Hippocampal formation (tissue), 2 donors: Measurements from ENCODE around the gene TPM2.

Source experiments
- DNase-seq, 2 donors: peaks; one replicate each; lab custom pipeline; 2025; lab: John Stamatoyannopoulos, UW

The TPM2 gene

DNA sequence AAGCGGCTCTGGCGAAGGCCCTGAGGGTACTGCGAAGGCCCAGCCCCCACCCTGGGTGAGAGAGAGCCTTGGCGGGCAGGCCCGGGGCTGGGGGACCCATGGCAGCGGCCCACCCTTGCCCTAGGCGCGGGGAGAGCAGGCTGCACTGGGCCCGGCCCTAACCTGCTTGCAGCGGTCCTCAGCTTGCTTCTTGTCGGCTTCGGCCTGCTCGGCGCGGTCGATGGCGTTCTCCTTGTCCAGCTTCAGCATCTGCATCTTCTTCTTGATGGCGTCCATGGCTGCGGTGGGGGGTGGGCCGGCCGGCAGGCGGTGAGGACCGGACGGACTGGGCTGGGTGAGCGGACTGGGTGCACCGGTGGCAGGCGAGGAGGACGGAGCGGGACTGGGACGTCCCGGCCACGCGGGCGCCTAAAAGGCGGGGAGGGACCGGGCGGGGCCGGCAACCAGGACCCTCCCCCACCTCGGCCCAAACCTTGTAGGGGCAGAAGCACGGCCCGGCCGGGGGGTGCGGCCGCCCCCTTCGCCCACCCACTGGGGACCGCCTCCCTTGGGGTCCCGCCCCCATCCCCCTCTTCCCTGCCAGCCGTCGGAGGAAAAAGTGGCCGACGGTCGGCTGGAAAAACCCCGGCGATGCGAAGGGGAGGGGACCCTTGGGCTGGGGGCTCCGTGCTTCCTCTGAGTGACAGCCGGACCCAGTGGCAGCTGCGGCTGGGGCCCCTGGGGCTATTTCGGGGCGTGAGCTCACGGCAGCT is at the start of gene TPM2:
TPM2 (minus strand) TSS at position 384 of the 752 bp plus-strand sequence; CDS start at position 276, 108 bp downstream.
- DNase-seq, result no peak

DNA sequence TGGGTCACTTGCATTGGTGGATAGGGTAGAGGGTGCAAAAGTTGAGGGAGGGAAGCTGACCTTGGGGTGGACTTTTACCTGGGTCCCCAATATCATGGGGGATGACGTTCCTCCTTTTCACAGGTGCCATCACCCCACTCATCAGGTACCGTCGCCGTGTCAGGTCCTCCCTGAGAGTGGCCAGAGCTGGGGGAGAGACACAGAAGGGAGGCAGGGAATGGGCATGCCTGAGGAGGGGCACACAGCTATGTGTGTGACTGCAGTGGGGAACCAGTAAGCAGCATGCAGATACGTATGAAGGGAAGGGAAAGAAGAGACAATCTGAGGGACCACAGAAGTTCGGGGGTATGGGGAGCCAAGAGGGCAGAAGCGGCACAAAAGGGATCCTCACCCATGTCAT is 49.2 kb upstream of the TPM2 start:
- DNase-seq, result no peak

DNA sequence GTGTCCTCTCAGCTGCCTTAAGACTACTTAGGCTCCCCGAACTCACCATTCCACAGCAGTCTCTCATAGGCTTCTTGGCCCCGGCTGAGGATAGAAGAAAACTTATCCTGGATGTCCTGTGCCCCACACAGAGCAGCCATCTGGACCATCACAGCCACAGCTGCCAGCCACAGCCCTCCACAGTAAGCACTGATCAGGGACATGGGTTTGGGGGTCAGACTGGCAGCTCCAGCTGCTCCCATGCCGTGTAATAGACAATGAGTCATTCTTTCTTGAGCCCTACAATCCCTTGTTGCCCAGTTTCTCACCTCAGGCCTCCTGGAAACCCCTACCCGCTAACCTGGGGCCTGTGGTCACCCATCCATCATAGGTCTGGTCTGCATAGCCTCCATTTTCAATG is 48.5 kb upstream of the TPM2 start:
- no peak for DNase-seq

GRCh38 chr9:35737143-35737542 is 47.4 kb upstream of the TPM2 start:
- no peak for DNase-seq

DNA sequence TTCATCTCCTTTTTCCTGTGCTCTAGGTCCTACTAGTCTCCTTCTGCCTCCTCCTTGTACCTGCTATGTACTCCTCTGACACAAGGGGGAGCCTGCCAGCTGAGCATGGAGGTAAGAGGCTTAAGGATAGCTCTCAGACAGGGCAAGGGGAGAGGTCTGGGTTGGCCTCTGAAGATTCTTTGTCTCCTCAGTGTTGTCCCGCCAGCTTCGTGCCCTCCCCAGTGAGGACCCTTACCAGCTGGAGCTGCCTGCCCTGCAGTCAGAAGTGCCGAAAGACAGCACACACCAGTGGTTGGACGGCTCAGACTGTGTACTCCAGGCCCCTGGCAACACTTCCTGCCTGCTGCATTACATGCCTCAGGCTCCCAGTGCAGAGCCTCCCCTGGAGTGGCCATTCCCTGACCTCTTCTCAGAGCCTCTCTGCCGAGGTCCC is 46.5 kb upstream of the TPM2 start:
- peak; percentile 15 to 46 for DNase-seq

GRCh38 chr9:35734096-35734495 is 44.4 kb upstream of the TPM2 start:
- no peak for DNase-seq

DNA sequence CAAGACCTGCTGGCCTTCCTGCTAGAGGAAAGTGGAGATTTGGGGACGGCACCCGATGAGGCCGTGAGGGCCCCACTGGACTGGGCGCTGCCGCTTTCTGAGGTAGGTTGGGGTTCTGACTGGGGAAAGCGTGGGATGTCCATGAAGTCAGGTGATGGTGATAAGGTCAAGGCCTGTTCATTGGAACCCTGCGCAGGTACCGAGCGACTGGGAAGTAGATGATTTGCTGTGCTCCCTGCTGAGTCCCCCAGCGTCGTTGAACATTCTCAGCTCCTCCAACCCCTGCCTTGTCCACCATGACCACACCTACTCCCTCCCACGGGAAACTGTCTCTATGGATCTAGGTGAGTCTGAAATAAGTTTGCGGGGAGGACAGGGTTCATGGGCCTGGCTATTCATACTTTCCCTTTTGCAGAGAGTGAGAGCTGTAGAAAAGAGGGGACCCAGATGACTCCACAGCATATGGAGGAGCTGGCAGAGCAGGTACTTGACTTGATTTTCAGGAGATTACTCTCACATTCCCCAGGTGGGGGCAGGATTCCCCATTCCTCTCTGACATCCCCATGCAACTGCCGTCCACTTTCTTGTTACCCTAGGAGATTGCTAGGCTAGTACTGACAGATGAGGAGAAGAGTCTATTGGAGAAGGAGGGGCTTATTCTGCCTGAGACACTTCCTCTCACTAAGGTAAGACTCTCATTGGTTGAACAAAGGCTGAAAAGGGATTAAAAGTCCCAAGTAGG is 43.2 kb upstream of the TPM2 start:
- no peak for DNase-seq

GRCh38 chr9:35732185-35732799 is 42.6 kb upstream of the TPM2 start, which contains the start of the genes CREB3 and TLN1:
Gene CREB3, plus strand, starts transcription at chr9:35732666. Its CDS starts 107 bp downstream, at chr9:35732773.
Gene TLN1, minus strand, starts transcription at chr9:35732195. Its CDS starts 6,501 bp downstream, at chr9:35725694.
- DNase-seq, result peak; percentile 96 to 98

GRCh38 chr9:35731415-35732184 is 41.9 kb upstream of the TPM2 start:
- DNase-seq, result no peak

DNA sequence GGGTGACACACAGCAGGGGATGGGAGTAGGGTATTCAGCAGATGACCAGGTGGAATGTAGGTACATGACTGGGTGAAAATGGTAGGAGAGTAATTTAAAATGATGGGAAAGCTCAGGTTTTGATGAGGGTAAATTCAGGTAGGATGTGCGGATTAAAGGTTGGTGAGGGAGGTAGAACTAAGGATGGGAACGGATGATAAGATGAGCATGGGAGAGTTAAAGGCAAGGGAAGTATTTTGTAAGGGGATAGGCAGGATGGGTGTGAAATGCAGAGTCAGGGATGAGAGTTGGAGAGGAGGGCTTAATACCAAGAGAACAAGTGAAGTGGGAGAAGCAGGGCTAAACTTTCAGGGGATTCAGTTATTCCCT is 40.7 kb upstream of the TPM2 start:
- DNase-seq, result no peak

DNA sequence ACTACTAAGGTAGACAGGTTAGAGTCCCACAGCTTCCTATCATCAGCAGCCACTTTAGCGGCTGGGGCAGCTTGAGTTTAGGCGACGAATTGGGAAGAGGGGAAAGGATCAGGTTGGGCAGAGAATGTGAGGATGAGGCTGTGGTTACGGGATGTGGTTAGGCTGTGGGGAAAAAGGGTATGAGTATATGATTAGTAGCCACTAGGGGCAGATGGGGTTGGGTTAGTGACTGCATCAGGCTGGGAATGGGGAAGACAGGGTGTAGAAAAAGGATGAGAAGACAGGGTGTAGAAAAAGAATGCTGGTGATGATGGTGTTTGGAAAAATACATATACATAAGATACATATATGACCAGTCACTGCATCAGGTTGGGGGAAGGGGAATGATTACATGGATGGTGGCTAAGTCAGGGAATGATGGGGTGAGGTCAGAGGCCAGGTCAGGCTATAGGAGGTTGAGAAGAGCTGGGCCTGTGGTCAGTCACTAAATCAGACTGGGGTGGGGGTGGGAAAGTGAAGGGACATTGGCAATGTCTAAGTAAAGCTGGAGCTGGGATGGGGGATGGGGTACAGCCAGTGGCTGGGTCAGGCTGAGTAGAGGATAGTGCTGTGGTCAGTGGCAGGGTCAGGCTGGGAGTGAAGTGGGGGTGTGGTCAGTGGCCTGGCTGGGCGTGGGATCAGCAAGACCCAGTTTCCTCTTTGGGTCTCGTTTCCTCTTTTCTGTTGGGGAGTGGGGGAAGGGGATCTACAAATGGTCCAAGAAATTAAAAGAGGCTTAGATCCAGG is 40.2 kb upstream of the TPM2 start:
- peak in 1 of 2 donors; percentile 37 for DNase-seq

DNA sequence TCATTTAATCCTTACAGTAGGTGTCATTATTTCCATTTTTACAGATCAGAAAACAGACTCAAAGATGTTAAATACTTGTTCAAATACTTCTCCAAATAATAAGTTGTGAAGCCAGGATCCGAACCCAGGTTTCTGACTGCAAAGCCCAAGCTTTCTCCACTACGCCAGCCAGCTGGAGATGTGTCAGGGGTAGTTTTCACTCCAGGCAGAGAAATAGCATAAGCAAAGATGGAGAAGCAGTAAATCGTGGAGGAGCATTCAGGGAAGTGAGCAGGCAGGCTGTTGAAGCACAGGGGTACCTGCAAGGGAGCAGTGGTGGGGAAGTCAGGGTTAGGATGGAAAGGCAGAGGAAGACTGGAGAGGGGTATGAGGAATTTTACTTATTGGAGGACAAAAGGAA is 39.4 kb upstream of the TPM2 start:
- DNase-seq, result no peak

DNA sequence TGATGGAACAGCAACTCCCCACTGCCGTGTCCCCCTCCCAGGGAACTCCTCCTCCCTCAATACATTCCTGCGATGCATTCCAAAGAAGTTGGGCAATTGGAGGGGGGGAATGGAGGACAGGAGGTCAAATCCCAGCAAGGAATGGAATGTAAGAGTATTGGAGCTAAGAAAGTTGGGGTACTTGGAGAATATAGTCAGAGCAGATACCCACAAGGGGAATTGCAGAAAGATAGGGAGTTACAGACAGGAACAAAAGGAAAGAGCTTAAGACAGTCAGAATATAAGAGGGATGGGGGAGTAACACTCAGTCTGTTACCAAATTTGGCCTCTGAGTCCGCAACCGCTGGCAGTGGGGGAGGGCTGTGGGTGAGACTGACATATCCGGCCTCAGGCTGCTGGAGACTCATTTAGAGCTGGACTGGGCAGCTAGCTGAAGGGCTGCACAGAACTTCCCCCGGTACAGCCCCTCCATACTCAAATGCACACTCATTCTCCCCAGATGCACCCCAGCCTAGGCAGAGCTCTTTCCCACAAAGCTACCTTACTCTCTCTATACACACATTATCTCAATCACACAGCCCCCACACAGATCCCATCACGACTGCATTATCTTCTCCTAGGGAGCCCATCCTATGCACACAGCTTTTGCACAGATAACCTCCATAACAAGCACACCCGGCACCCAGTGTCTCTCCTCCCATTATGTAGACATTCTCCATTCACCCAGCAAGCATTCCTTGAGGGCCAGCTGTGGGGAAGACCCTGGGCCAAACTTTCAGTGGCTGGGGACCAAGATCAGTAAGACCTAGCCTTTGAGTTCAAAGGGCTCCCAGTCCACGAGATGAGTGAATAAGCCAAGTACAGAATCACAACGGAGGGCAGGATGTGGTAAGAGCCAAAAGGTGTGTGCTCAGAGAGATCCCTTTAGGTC is 38.6 kb upstream of the TPM2 start:
- peak in 1 of 2 donors; percentile 33 for DNase-seq

DNA sequence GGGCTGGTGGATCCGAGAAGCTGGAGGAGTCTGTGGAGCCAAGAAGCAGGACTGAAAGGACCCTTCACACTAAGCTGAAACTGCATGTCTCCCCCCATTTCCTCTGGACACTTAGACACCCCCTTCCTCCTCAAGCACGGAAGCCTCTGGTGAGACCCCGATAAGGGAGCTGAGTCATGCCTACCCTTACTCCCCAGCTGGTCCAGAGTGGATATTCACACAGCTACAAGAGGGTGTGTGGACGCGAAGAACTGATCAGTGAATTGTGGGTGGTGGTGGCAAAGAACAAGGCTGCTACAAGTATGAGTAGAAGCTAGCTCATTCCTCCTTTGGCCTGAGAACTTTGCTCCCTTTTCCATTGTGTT is 37.9 kb upstream of the TPM2 start:
- DNase-seq, result no peak

- no peak for DNase-seq
These were observed 37.2 kb upstream of the TPM2 start for GRCh38 chr9:35726931-35727330.

DNA sequence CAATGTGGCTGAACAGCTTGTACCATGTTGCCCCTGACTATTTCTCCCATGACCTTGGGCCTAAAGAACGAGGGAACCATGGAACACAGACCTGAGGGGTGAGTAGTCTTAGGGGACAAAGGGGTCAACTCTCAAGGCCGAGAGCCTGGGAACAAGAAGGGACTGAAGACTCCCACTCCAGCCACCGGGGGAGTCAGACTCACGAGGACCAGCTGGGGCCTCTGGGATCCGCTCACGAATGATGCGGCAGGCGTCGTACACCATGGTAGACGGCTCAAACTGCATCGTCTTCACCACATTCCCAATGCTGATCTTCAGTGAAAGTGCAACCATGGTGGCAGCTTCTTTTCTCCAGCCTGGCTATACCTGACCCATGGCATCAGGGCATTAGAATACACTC is 35.6 kb upstream of the TPM2 start:
- no peak for DNase-seq

GRCh38 chr9:35723908-35724307 is 34.2 kb upstream of the TPM2 start:
- DNase-seq, result no peak

DNA sequence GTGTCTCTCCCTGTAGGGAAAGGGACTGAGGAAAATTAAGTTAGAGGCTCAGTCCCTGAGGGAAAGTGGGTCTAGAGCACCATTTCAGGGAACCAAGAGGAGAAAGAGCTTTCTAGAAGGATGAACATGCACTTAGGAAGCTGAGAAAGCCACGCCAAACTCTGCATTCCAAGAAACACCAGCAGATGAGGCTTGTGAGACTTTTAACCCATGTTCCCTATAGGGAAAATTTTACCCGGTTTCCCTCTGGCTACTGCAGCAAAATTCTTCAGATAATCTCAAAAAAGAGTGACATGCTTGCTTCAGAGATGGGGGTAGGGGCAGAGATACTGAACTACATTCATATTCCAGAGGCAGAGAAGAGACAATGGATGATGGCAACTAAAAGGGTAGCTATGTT is 33.7 kb upstream of the TPM2 start:
- no peak for DNase-seq

- DNase-seq, result no peak
These were observed 29.8 kb upstream of the TPM2 start for GRCh38 chr9:35719546-35719945.
